ENCODE data around the gene TRAPPC8.

- TF ChIP-seq, protein P1, sequence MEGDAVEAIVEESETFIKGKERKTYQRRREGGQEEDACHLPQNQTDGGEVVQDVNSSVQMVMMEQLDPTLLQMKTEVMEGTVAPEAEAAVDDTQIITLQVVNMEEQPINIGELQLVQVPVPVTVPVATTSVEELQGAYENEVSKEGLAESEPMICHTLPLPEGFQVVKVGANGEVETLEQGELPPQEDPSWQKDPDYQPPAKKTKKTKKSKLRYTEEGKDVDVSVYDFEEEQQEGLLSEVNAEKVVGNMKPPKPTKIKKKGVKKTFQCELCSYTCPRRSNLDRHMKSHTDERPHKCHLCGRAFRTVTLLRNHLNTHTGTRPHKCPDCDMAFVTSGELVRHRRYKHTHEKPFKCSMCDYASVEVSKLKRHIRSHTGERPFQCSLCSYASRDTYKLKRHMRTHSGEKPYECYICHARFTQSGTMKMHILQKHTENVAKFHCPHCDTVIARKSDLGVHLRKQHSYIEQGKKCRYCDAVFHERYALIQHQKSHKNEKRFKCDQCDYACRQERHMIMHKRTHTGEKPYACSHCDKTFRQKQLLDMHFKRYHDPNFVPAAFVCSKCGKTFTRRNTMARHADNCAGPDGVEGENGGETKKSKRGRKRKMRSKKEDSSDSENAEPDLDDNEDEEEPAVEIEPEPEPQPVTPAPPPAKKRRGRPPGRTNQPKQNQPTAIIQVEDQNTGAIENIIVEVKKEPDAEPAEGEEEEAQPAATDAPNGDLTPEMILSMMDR (IDR thresholded peaks at IDR 0.05): no peak
- TF ChIP-seq POLR2A (IDR thresholded peaks at IDR 0.05): no peak
Measured at GRCh38 chr18:31863103-31863502, 79.8 kb downstream of the TRAPPC8 start.
